Forelimb muscle (tissue), 1 donor: Measurements from ENCODE around the gene YBEY. TPM values are rescaled to one million over a fixed set of nuclear protein-coding genes. Genes with fewer than 3 reads are reported as not detected.
A peak's percentile ranks its signal among the peaks of the same experiment; 100 is the strongest.
"Not testable (repeated sequence)": the region's sequence is repeated elsewhere in the genome, so short reads cannot be mapped to it uniquely, and the experiment has no call there.

Source experiments
- DNase-seq: peaks from one replicate; pipeline ENCODE4 v3.0.0-alpha.2; 2013; ENCODE audit warnings: low read depth
- polyA plus RNA-seq: library from polyadenylated mRNA; unstranded; fragments of 120-200 nt; gene quantifications from one replicate; pipeline ENCODE4 v1.2.1, GENCODE V29; 2013; ENCODE audit not compliant: insufficient read length

The YBEY gene
- 23.4 TPM for polyA plus RNA-seq

- peak; percentile 66 for DNase-seq
These were observed at the start of gene YBEY for GRCh38 chr21:46285761-46286647. YBEY (plus strand) TSS chr21:46286342; CDS start chr21:46286914, 572 bp downstream.

- no peak for DNase-seq
These were observed 48.7 kb upstream of the YBEY start for GRCh38 chr21:46237474-46237873.

- no peak for DNase-seq
These were observed 46.3 kb upstream of the YBEY start for GRCh38 chr21:46239817-46240325.

GRCh38 chr21:46241577-46241976 lies 44.6 kb upstream of the YBEY start:
- DNase-seq = not testable (repeated sequence)

- no peak for DNase-seq
These were observed 42.8 kb upstream of the YBEY start for GRCh38 chr21:46243325-46243724.

GRCh38 chr21:46243960-46244361 lies 42.2 kb upstream of the YBEY start:
- DNase-seq = no peak

GRCh38 chr21:46244602-46245001 lies 41.5 kb upstream of the YBEY start:
- no peak for DNase-seq

GRCh38 chr21:46245213-46245915 lies 40.8 kb upstream of the YBEY start:
- no peak for DNase-seq

- DNase-seq = no peak
These were observed 39.8 kb upstream of the YBEY start for GRCh38 chr21:46246345-46246744.

GRCh38 chr21:46247699-46248421 lies 38.3 kb upstream of the YBEY start:
- DNase-seq = no peak

GRCh38 chr21:46248422-46248782 lies 37.7 kb upstream of the YBEY start:
- no peak for DNase-seq

- DNase-seq = no peak
These were observed 37.3 kb upstream of the YBEY start for GRCh38 chr21:46248827-46249226.

- no peak for DNase-seq
These were observed 35.9 kb upstream of the YBEY start for GRCh38 chr21:46250146-46250725.

GRCh38 chr21:46252840-46253239 lies 33.3 kb upstream of the YBEY start:
- no peak for DNase-seq

- DNase-seq = no peak
These were observed 32.5 kb upstream of the YBEY start for GRCh38 chr21:46253610-46254124.

- DNase-seq = no peak
These were observed 31.8 kb upstream of the YBEY start for GRCh38 chr21:46254208-46254975.

- DNase-seq = no peak
These were observed 31.0 kb upstream of the YBEY start for GRCh38 chr21:46255166-46255565.

GRCh38 chr21:46255758-46256337 lies 30.3 kb upstream of the YBEY start:
- no peak for DNase-seq

- DNase-seq = no peak
These were observed 29.6 kb upstream of the YBEY start for GRCh38 chr21:46256501-46256994.

GRCh38 chr21:46264046-46264689 lies 22.0 kb upstream of the YBEY start:
- no peak for DNase-seq
